ENCODE data around the gene ZNF84. TPM values are rescaled to one million over a fixed set of nuclear protein-coding genes. Genes with fewer than 3 reads are reported as not detected.

ZNF84 gene
- total and polyA plus RNA-seq, 2 of the 8 experiments (the other 6 are each of a cell fraction or from before 2014, with no cell fraction given), result 8.9 to 34.0 TPM

- no peak overlapping the region for H2BK5ac ChIP-seq (ENCODE audit: low read depth, low read length)
- H4K91ac ChIP-seq (replicated peaks; ENCODE audit: insufficient read length, low read length), result no peak overlapping the region
- peaks cover 5 to 76% (median 37%) of the 10 kb centered on the region in 4 experiments; a peak in 7 of 8 replicates for H3K36me3 ChIP-seq (ENCODE audit: control insufficient read depth in 2 of 4, insufficient read depth in 4 of 4, low read length in 3 of 4)
- no peak overlapping the region for H2BK20ac ChIP-seq (ENCODE audit: low read length)
- no peak overlapping the region for H2BK12ac ChIP-seq (ENCODE audit: low read depth, low read length)
- no peak overlapping the region for H4K5ac ChIP-seq (ENCODE audit: insufficient read length, low read depth, low read length)
- TF ChIP-seq NRF1 (IDR thresholded peaks at IDR 0.05; ENCODE audit: low read depth, low read length), result no peak
- TF ChIP-seq USF2 (IDR thresholded peaks at IDR 0.05; ENCODE audit: low read length), result no peak
- no peak for TF ChIP-seq MAX (IDR thresholded peaks at IDR 0.05)
- H2BK15ac ChIP-seq (ENCODE audit: low read length), result no peak overlapping the region
- H3K23me2 ChIP-seq (ENCODE audit: low read depth, low read length), result no peaks in the 10 kb centered on the region
- CTCF ChIA-PET (ENCODE audit: partially characterized antibody), result interaction anchor here (1.2 kb wide), 1 partner anchor 74 kb away, joined by 3 read pairs; the partner anchor contains the start of gene ZNF268
- H4K8ac ChIP-seq (ENCODE audit: extremely low read depth, insufficient read depth, low read length), result no peak overlapping the region
- H3K79me2 ChIP-seq (ENCODE audit: control insufficient read depth in 1 of 2, insufficient read depth in 2 of 2, low read length in 2 of 2), result no peaks in the 10 kb centered on the region
- peaks cover 76 to 93% of the 10 kb centered on the region in 2 experiments for H3K9me3 ChIP-seq (ENCODE audit: insufficient read depth in 2 of 2, low read depth in 1 of 2, low read length in 1 of 2)
- no peak overlapping the region for H3K14ac ChIP-seq (ENCODE audit: insufficient read length)
- no peak overlapping the region for H3K4ac ChIP-seq (replicated peaks; ENCODE audit: insufficient read length, low read depth, low read length)
- DNase-seq (ENCODE audit: low read depth in 1 of 2, low spot score in 2 of 2) (no peak), FAIRE-seq (no peak)
- no peak overlapping the region for H3K56ac ChIP-seq (replicated peaks; ENCODE audit: insufficient read length, low read depth, low read length)
- H3K4me2 ChIP-seq (ENCODE audit: insufficient read depth in 1 of 2, low read depth in 2 of 2, low read length in 2 of 2), result no peak overlapping the region
- H3K79me1 ChIP-seq (ENCODE audit: low read depth, low read length), result no peaks in the 10 kb centered on the region
- H3K18ac ChIP-seq (ENCODE audit: extremely low read depth, low read length), result no peak overlapping the region
- no peak overlapping the region for H2AK5ac ChIP-seq (ENCODE audit: low read depth, low read length)
- H3K23ac ChIP-seq (ENCODE audit: insufficient read length), result no peak overlapping the region
- H3K27me3 ChIP-seq (replicated peaks in 1 of 4; ENCODE audit: control insufficient read depth in 3 of 4, extremely low read depth in 1 of 4, insufficient read depth in 3 of 4, low read length in 3 of 4), result no peaks in the 10 kb centered on the region
- H3K4me3 ChIP-seq (ENCODE audit: extremely low read depth in 1 of 4, insufficient read depth in 2 of 4, low read depth in 3 of 4, low read length in 4 of 4), result peak overlapping the region in 1 of 4 experiments; percentile 24; a peak in 1 of 8 replicates
- no peaks in the 10 kb centered on the region for H3K4me1 ChIP-seq (replicated peaks in 1 of 4; ENCODE audit: control insufficient read depth in 3 of 4, insufficient read depth in 4 of 4, low read length in 3 of 4)
- no peak overlapping the region for H2BK120ac ChIP-seq (replicated peaks; ENCODE audit: low read depth, low read length)
- no peak overlapping the region for H3K9ac ChIP-seq (replicated peaks in 1 of 4; ENCODE audit: extremely low read depth in 1 of 4, low read depth in 3 of 4, low read length in 3 of 4)
- no peaks in the 10 kb centered on the region for H4K20me1 ChIP-seq (replicated peaks in 1 of 2; ENCODE audit: control insufficient read depth in 1 of 2, insufficient read depth in 2 of 2, low read length in 2 of 2)
- WGBS, 2 experiments (ENCODE audit: extremely low coverage in 1 of 2, insufficient coverage in 1 of 2, insufficient read length in 1 of 2, insufficient replicate concordance in 2 of 2, low coverage in 1 of 2, low lambda C conversion rate in 2 of 2, missing lambda C conversion rate in 1 of 2), result 76% methylated on average over 1 of the region's 1 CpG; no CpG with 5 or more reads in 1 of the 2 experiments
- POLR2A ChIA-PET (ENCODE audit: partially characterized antibody), result interaction anchor here (0.7 to 1.2 kb wide), 2 partner anchors 49 to 68 kb away, joined by 3 read pairs; no protein-coding TSS in a partner anchor
- H3K27ac ChIP-seq (ENCODE audit: low read depth, low read length), result no peak overlapping the region
- H2AFZ ChIP-seq (ENCODE audit: low read length), result no peak overlapping the region
These were observed 69.8 kb downstream of the ZNF84 start for GRCh38 chr12:133107121-133107520.

Data from H1 (cell line).